GM18526 (cell line): ENCODE results near the gene DEF6.

Source experiments
- POLR2A ChIP-seq: IDR thresholded peaks from 3 replicates; pipeline ENCODE4 v1.6.1; 2011; ENCODE audit not compliant: insufficient read length; ENCODE audit errors: extremely low read depth

The DEF6 gene

DNA sequence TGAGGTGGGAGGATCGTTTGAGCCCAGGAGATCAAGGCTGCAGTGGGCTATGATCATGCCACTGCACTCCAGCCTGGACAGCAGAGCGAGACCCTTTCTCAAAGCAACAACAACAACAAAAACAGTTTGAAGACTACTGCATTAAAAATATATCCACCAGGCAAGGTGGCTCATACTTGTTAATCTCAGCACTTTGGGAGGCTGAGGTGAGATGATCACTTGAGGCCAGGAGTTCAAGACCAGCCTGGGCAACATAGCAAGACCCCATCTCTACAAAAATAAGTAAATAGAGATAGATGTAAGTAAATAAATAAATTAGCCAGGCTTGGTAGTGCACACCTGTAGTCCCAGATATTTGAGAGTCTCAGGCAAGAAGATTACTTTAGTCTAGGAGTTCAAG is 25.6 kb upstream of the DEF6 start:
- no peak for TF ChIP-seq POLR2A

GRCh38 chr6:35273822-35274559 is 23.6 kb upstream of the DEF6 start:
- no peak for TF ChIP-seq POLR2A

GRCh38 chr6:35275744-35276260 is 21.8 kb upstream of the DEF6 start:
- no peak for TF ChIP-seq POLR2A

DNA sequence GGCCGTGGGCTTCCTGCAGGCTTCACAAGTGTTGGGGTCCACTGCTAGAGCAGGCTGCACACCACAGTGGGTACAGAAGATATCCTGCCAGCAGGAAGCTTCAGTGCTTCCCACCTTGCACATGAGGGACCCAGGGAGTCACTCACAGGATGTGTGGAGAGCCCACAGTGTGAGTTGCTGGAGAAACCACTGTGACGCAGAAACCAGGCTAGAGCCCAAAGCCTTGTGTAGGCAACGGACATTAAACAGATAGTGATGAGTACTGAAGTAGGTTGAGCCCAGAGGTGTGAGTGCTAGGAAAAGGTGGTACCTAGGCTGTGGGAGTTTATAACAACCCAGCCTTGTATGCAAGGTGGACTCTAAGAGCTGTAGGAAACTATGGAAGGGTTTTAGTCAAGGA is 18.9 kb upstream of the DEF6 start:
- no peak for TF ChIP-seq POLR2A

DNA sequence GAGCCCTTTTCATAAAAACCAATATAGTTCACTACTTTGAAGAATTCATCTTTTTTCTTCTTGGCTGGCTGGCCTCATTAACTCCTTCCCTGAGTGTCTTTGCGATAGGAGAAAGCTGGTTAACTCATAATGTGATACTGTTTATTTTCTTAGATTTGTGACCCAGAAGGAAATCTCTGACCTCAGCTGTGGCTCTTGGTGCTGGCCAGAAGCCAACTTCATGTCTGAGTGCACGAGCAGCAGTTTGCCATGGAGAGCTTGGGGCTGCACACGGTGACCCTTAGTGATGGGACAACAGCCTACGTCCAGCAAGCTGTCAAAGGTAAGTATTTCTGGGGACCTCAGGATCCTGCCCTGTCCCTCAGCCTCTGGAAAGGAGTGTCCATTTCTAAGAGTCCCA is 16.7 kb upstream of the DEF6 start:
- no peak for TF ChIP-seq POLR2A

DNA sequence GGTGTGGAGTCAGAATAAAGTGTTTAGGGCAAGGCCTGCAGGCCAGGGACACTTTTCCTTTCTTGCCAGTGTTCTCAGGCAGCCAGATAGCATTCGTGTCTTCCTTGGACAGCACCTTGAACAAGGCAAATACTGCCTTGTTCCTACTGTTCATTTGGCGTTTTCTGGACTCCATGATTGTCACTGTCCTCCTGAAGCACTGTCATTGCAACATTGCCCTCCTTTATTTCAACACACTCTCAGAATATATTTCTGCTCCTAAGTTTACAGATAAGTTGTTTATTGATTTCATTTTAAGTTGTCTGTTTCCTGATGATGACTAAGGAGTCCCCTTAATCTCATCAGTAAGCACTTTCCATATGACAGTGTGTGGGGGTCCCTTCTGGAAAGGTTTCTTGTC is 15.1 kb upstream of the DEF6 start:
- TF ChIP-seq POLR2A = no peak

DNA sequence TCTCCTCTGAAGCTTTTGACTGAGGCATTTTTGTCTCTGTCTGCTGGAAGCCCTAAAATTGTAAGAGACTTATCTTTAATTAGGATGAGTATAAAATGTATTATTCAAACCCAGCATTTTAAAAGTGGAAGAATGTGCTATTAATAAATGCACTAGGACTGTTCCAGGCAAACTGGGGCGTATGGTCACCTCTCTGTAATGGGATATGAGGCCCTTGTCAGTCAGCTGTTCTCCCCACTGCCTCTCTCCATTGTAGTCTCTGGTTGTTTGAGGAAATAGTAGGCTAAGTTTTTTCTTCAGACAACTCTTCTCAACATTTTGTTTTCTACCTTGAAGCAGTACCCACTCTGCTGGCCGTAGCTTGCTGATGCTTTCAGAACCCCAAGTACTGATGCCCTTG is 14.3 kb upstream of the DEF6 start:
- TF ChIP-seq POLR2A = no peak

DNA sequence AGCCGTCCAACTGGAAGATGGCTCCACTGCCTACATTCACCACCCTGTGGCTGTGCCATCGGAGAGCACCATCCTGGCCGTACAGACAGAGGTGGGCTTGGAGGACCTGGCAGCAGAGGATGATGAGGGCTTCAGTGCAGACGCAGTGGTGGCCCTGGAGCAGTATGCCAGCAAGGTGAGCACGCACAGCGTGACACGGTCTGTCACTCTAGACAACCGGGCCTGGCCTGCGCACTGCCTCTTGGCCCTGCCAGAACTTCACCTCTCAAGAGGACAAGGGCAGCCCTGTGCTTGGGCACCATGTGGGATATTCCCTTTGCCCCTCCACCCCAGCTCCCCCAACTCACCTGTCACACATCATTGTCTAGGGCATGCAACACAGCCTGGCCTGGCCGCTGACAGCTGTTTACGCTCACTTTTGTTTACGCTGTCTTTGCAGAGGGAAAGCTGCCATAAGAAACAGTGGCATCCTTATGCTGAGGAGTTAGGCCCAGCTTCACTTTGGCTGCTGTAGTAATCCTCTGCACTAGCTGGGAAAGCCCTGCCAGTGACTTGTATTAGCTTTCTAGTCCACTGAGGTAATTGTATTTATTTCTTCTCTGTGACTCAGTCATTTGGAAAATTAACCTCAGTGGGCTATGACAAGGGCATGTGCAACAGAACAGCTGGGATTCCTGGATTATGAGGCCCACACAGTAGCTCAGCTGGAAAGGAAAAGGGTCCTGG is 9.8 kb upstream of the DEF6 start:
- TF ChIP-seq POLR2A = no peak

DNA sequence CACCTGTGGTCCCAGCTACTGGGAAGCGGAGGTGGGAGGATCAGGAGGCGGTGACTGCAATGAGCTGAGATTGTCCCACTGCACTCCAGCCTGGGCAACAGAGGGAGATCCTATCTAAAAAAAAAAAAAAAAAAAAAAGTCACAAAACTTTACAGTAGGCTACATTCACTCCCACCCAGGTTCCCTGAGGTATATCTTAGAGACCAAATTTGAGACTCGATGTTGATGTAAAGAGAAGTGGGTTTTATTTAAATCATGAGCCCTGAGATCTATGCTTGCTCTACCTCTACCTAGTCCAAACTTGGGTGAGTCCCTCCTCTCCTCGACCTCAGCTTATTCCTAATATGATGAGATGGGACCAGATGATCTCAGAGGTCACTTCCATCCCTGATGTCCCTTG is 8.8 kb upstream of the DEF6 start:
- TF ChIP-seq POLR2A = no peak

- no peak for TF ChIP-seq POLR2A
These were observed 6.1 kb upstream of the DEF6 start for GRCh38 chr6:35291491-35291890.

- no peak for TF ChIP-seq POLR2A
These were observed 5.1 kb upstream of the DEF6 start for GRCh38 chr6:35292494-35292893.

DNA sequence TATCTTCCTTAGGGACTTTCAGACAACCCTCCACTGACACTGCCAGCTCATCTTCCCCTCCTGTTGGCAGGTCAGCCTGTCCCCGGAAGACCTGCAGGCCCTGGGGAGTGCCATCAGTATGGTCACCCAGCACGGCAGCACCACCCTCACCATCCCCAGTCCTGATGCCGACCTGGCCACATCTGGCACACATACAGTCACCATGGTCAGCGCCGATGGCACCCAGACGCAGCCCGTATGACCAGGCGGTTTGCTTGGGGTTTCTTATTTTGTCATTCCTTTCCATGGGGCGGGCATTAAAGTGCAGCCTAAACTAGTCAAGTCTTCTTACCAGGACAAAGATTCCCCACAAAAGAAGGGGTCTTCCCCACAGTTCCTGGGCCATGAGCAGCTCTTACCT is 3.9 kb upstream of the DEF6 start:
- TF ChIP-seq POLR2A = no peak

GRCh38 chr6:35294308-35294945 is 3.2 kb upstream of the DEF6 start:
- no peak for TF ChIP-seq POLR2A

DNA sequence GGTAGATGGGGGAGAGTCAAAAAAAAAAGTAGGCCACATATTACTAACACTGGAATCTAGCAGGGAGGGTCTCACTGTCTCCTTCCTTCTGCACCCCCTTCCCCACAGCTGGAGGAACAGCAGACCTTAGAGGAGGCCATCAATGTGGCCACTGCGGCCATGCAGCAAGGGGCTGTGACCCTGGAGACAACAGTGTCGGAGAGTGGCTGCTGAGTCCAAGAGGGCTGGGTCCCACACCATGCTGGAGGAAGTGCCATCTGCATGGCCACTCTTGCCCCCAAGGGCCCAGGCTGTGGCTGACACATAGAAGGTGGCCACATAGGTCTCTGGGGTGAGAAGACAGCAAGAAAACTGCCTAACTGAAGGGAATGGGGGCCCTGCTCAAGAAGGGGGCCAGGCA is 2.6 kb upstream of the DEF6 start:
- TF ChIP-seq POLR2A = no peak

GRCh38 chr6:35295521-35296315 is 1.9 kb upstream of the DEF6 start:
- TF ChIP-seq POLR2A = no peak
